Esophagus (tissue), 2 donors: ENCODE results near the gene ADORA3. TPM values are rescaled to one million over a fixed set of nuclear protein-coding genes. Genes with fewer than 3 reads are reported as not detected.

Source experiments
- H3K27ac ChIP-seq, 2 donors: one replicate each; pipeline ENCODE4 v1.5.1; 2013; ENCODE audit warnings: low read depth in 2 of 2, mild to moderate bottlenecking in 2 of 2, inconsistent platforms in 1 of 2, low read length in 1 of 2, moderate library complexity in 1 of 2
- H3K27me3 ChIP-seq, 2 donors: one replicate each; pipeline ENCODE4 v1.6.1; 2013; ENCODE audit warnings: low read length in 2 of 2, control low read depth in 1 of 2, mild to moderate bottlenecking in 1 of 2; ENCODE audit not compliant: insufficient read depth in 2 of 2, control insufficient read depth in 1 of 2
- H3K36me3 ChIP-seq, 2 donors: one replicate each; pipeline ENCODE4 v1.6.1; 2013; ENCODE audit warnings: low read length in 1 of 2; ENCODE audit not compliant: control insufficient read depth in 2 of 2, insufficient read depth in 2 of 2
- H3K4me1 ChIP-seq, 2 donors: one replicate each; pipeline ENCODE4 v1.6.1; 2013; ENCODE audit warnings: low read length in 1 of 2; ENCODE audit not compliant: control insufficient read depth in 2 of 2, insufficient read depth in 2 of 2
- H3K4me3 ChIP-seq, 2 donors: one replicate each; pipeline ENCODE4 v1.5.1; 2013; ENCODE audit warnings: low read length in 2 of 2, mild to moderate bottlenecking in 2 of 2, low read depth in 1 of 2, moderate library complexity in 1 of 2
- H3K9me3 ChIP-seq, 2 donors: one replicate each; pipeline ENCODE4 v1.6.1; 2013; ENCODE audit warnings: mild to moderate bottlenecking in 2 of 2, low read depth in 1 of 2, low read length in 1 of 2, moderate library complexity in 1 of 2; ENCODE audit not compliant: control insufficient read depth in 2 of 2, insufficient read depth in 1 of 2
- WGBS, 2 donors: extraction: QIAGEN DNeasy Blood & Tissue Kit; methylation state at CpG; one replicate each; pipeline ENCODE4 v1.1.7; 2013; 5-methylcytosine and 5-hydroxymethylcytosine counted together
- polyA plus RNA-seq, 2 donors: library from polyadenylated mRNA; stranded (reverse); fragments of 200-250 nt; gene quantifications; one replicate each; pipeline ENCODE4 v1.2.3, GENCODE V29; 2013
- donor health status: healthy with polysubstance abuse.
- donor health status: Bipolar disorder and iron deficiency.

Gene ADORA3
- polyA plus RNA-seq, 2 donors, result 0.94 to 0.99 TPM

- Histone ChIP-seq H3K27me3 (no peaks in the 10 kb centered on the region), H3K9me3 (no peaks in the 10 kb centered on the region), H3K4me3 (no peak overlapping the region), H3K36me3 (no peaks in the 10 kb centered on the region), H3K4me1 (no peaks in the 10 kb centered on the region), H3K27ac (peak overlapping the region; percentile 7 to 53)
- WGBS, 2 donors, result 61 to 71% methylated on average over 14 of the region's 14 CpGs
Measured at GRCh38 chr1:111535256-111536191, 32.1 kb upstream of the ADORA3 start.

- Histone ChIP-seq H3K27me3 (no peaks in the 10 kb centered on the region), H3K36me3 (no peaks in the 10 kb centered on the region), H3K27ac (no peak overlapping the region), H3K4me1 (peaks cover 4 to 5% of the 10 kb centered on the region in 2 donors), H3K4me3 (no peak overlapping the region), H3K9me3 (no peaks in the 10 kb centered on the region)
- WGBS, 2 donors, result 79 to 93% methylated on average over 3 of the region's 3 CpGs
Measured at GRCh38 chr1:111520053-111520452, 16.6 kb upstream of the ADORA3 start.

DNA sequence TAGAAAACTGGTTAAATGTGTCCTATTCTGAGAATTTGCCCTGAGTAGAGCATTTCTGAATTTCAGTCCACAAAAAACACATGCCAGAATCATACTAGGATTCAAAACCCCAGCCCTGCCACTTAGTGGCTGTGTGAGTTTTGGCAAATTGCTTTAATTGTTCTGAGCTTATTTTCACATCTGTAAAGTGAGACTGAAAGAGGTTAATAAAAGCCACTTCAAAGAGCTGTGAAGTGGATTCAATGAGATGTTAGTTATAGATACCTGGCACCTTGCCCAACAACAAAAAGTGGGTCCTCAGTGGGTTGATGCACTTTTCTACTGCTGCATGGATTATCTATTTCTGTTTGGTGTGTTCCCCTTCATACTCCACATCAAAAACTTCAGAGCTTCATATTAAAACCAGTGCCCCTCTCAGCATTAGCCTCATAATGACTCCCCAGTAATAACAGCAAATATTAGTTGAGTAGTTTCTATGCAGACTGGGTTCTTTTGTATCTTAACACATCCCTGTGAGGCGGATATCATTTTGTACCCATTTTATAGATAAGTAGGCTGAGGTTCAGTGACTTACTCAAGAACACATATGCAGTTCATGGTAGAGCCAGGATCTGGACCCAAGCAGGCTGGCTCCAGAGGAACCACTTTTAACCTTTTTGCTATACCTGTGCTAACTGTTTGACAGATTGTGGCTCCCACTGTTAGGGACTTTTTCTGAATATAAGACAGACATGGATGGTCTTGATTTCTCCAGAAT lies 14.2 kb upstream of the ADORA3 start:
- no peak overlapping the region for H3K4me3 ChIP-seq
- H3K27ac ChIP-seq, result no peak overlapping the region
- 90 to 94% methylated on average over 1 of the region's 1 CpG for WGBS, 2 donors
- no peaks in the 10 kb centered on the region for H3K36me3 ChIP-seq
- H3K27me3 ChIP-seq, result no peaks in the 10 kb centered on the region
- peaks cover 5 to 6% of the 10 kb centered on the region in 2 donors for H3K4me1 ChIP-seq
- H3K9me3 ChIP-seq, result no peaks in the 10 kb centered on the region

DNA sequence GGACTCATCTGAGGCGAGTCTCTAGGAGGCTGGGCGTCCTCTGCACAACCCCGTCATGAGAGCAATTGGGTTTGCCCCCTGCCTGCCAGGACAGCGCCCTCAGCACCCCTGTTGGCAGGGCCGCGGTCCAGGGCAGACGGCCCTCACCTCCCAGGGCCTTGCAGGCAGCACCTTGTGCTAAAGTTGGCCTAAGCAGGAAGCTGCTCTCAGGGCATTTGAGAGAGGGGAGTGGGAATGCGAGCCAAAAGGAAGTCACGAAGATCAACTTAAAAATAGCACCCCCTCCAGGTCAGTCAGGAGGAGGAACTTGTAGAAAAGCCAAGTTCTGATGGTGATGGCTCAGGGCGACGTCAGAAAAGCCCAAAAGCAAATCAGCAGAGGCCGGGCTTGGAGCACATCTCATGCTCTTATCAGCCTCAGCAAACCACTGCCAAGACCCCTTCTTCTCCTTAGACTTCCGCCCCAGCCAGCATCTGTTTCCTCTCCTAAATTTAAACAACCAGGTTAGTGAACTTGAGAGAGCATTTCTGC lies 12.6 kb upstream of the ADORA3 start:
- peak overlapping the region in 1 of 2 donors; percentile 24 for H3K4me3 ChIP-seq
- no peaks in the 10 kb centered on the region for H3K27me3 ChIP-seq
- H3K9me3 ChIP-seq, result no peaks in the 10 kb centered on the region
- no peaks in the 10 kb centered on the region for H3K36me3 ChIP-seq
- H3K4me1 ChIP-seq, result peaks cover 5 to 10% of the 10 kb centered on the region in 2 donors
- 23 to 26% methylated on average over 13 of the region's 13 CpGs for WGBS, 2 donors
- H3K27ac ChIP-seq, result peak overlapping the region; percentile 60 to 81

GRCh38 chr1:111515291-111516004 lies 12.0 kb upstream of the ADORA3 start:
- peak overlapping the region in 1 of 2 donors; percentile 24 for H3K4me3 ChIP-seq

GRCh38 chr1:111513410-111514020 lies 10.1 kb upstream of the ADORA3 start:
- H3K4me1 ChIP-seq, result peaks cover 5 to 10% of the 10 kb centered on the region in 2 donors
- H3K27ac ChIP-seq, result no peak overlapping the region
- H3K9me3 ChIP-seq, result no peaks in the 10 kb centered on the region
- H3K4me3 ChIP-seq, result no peak overlapping the region
- 70 to 73% methylated on average over 8 of the region's 8 CpGs for WGBS, 2 donors
- H3K36me3 ChIP-seq, result no peaks in the 10 kb centered on the region
- no peaks in the 10 kb centered on the region for H3K27me3 ChIP-seq

More at GRCh38 chr1:111515291-111516004, 12.0 kb upstream of the ADORA3 start:
- H3K27ac ChIP-seq, result peak overlapping the region; percentile 60 to 81
- H3K27me3 ChIP-seq, result no peaks in the 10 kb centered on the region
- no peaks in the 10 kb centered on the region for H3K36me3 ChIP-seq
- peaks cover 5 to 10% of the 10 kb centered on the region in 2 donors for H3K4me1 ChIP-seq
- no peaks in the 10 kb centered on the region for H3K9me3 ChIP-seq
- 19 to 24% methylated on average over 40 of the region's 40 CpGs for WGBS, 2 donors

DNA sequence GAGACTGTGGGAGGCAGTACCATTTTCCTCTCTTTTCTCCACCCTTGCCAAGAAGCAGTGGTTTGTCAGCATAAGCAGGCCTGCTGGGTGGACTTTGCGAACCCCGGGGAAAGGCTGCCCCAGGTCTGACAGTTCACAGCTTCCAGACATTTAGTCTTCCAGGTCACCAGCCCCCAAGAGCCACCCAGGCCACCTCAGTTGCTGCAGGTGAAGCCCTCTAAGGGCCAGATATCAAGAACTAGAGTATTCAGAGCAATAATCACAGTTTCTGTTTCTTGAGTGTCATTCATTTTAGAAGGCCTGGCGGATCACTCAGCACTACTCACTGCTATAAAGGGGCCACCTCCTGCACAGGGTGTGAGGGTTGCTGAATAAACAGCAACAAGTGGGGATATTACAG lies 9.5 kb upstream of the ADORA3 start:
- H3K4me3 ChIP-seq, result no peak overlapping the region
- H3K4me1 ChIP-seq, result peaks cover 5 to 10% of the 10 kb centered on the region in 2 donors
- H3K9me3 ChIP-seq, result no peaks in the 10 kb centered on the region
- no peak overlapping the region for H3K27ac ChIP-seq
- 94 to 95% methylated on average over 3 of the region's 3 CpGs for WGBS, 2 donors
- no peaks in the 10 kb centered on the region for H3K27me3 ChIP-seq
- no peaks in the 10 kb centered on the region for H3K36me3 ChIP-seq

DNA sequence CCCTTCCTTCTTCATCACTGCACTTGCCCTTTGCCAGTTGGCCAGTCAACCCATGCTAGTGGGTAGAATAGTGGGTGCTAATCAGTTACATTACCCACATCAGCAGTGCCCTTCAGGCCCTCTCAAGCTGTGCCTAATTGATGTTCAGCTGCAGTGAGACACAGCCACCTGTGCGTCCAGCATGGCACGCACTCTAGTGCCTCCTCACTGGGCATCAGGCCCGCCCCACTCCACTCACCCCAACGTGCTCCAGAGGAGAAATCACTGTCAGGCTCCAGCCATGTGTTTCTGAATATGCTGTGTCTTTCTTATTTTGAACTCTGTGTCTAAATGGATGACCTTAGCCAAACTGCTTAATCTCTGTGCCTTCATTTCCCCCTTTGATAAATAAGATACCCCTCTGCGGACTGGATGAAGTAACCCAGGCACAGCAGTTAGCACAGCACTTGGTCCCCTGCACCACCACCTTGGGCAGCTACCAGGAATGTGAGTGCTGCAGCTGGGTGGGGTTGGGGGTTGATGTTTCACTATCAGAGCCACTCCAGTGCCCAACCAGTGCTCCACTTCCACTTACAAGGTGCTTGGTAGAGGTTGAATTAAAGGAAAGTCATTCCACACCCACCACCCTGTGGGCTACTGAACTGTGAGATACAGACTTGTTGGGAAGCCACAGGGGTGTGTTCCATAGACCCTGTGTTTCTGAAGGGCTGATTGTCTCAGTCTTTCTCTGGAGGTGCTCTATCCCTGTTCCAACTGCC lies 8.9 kb upstream of the ADORA3 start:
- Histone ChIP-seq H3K36me3 (no peaks in the 10 kb centered on the region), H3K27me3 (no peaks in the 10 kb centered on the region), H3K4me1 (peaks cover 5 to 12% of the 10 kb centered on the region in 2 donors), H3K4me3 (no peak overlapping the region), H3K9me3 (no peaks in the 10 kb centered on the region), H3K27ac (no peak overlapping the region)
- WGBS, 2 donors, result 87 to 88% methylated on average over 5 of the region's 5 CpGs
